ENCODE data around the gene COMP.

DNA sequence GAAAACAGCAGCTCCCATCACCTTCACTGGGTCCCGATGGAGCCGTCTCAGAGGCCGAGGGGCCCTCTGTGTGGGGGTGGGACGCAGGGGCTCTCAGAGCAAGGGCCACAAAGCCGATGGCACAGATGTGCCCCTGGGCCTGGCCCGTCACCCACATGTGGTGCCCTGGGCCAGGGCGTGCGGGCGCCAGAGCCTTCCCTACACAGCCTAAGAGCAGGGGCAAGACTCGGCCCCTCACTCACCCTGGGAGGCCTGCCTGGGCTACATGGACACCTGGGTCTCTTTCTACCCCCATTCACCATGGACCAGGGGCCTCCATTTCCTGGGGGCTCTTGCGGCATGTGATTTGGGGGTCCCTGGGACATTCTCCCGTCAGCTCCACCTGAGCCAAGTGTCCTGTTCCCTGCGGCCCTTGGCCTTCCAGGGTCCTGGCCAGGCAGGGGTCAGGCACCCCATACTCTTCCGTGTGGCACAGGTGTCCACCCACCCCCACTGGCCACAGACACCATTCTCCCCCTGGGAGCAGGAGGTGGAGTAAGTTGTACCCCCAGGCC is 10.0 kb downstream of the COMP start:
- no peak for TF ChIP-seq CSDC2 (CRISPR knock-in tag; IDR thresholded peaks at IDR 0.05)
- no peak for TF ChIP-seq ZNF8 (CRISPR knock-in tag; IDR thresholded peaks at IDR 0.05)
- no peak for TF ChIP-seq ESRRG (CRISPR knock-in tag; IDR thresholded peaks at IDR 0.05)
- no peak for TF ChIP-seq PPARA (CRISPR knock-in tag; IDR thresholded peaks at IDR 0.05; ENCODE audit: borderline replicate concordance)

All from SK-N-SH treated with all-trans-retinoic acid at 6 μM for 48 hours (cell line).